ENCODE data around the gene BACE1. TPM values are rescaled to one million over a fixed set of nuclear protein-coding genes. Genes with fewer than 3 reads are reported as not detected.

Gene BACE1
- total and polyA plus RNA-seq, 2 of the 13 experiments (the other 11 are each of a cell fraction or from before 2014, with no cell fraction given) = 7.5 to 17.9 TPM

- TF ChIP-seq ZNF142 (CRISPR knock-in tag; IDR thresholded peaks at IDR 0.05) (no peak), ZNF430 (CRISPR knock-in tag; IDR thresholded peaks at IDR 0.05) (0 out of 2 replicates have a peak, but pooled peaks have one; percentile 24), SYNCRIP (IDR thresholded peaks at IDR 0.05; ENCODE audit: insufficient read depth, low read depth, low read length) (no peak), CENPX (CRISPR knock-in tag; IDR thresholded peaks at IDR 0.05) (no peak), ATF7-NPFF (CRISPR knock-in tag; IDR thresholded peaks at IDR 0.05; ENCODE audit: low read depth) (no peak; the same call in 1 of the 2 replicates), ZNF569 (CRISPR knock-in tag; IDR thresholded peaks at IDR 0.05; ENCODE audit: borderline replicate concordance) (no peak), ZNF354B (CRISPR knock-in tag; IDR thresholded peaks at IDR 0.05) (no peak), ZNF296 (CRISPR knock-in tag; conservative IDR thresholded peaks at IDR 0.05) (0 out of 2 replicates have a peak, but pooled peaks have one; percentile 43), ZFP82 (CRISPR knock-in tag; IDR thresholded peaks at IDR 0.05; ENCODE audit: borderline replicate concordance) (no peak), NR0B2 (CRISPR knock-in tag; IDR thresholded peaks at IDR 0.05) (0 out of 2 replicates have a peak, but pooled peaks have one; percentile 36), ATF7 (IDR thresholded peaks at IDR 0.05) (no peak), ATF7 (CRISPR knock-in tag; IDR thresholded peaks at IDR 0.05) (no peak), ATF2 (CRISPR knock-in tag; IDR thresholded peaks at IDR 0.05) (no peak), RAD51 (IDR thresholded peaks at IDR 0.05; ENCODE audit: borderline replicate concordance) (no peak), U2AF2 (IDR thresholded peaks at IDR 0.05; ENCODE audit: low read depth, low read length) (no peak), ZSCAN21 (CRISPR knock-in tag; IDR thresholded peaks at IDR 0.05; ENCODE audit: borderline replicate concordance) (peak; percentile 67; the same call in 1 of the 2 replicates), ZNF343 (CRISPR knock-in tag; IDR thresholded peaks at IDR 0.05) (0 out of 2 replicates have a peak, but pooled peaks have one; percentile 54), BRD4 (CRISPR knock-in tag; IDR thresholded peaks at IDR 0.05) (0 out of 2 replicates have a peak, but pooled peaks have one; percentile 73), CEBPB (IDR thresholded peaks at IDR 0.05; ENCODE audit: borderline replicate concordance, low read depth, low read length) (no peak), ZNF781 (CRISPR knock-in tag; IDR thresholded peaks at IDR 0.05; ENCODE audit: borderline replicate concordance, not compliant biosample characterization) (no peak), ZNF225 (CRISPR knock-in tag; IDR thresholded peaks at IDR 0.05) (no peak), DNMT1 (CRISPR knock-in tag; IDR thresholded peaks at IDR 0.05) (no peak)
These were observed 16.4 kb downstream of the BACE1 start (continued) for GRCh38 chr11:117299351-117300282.
